ENCODE measurements around the gene FAM83D.

FAM83D gene, protein sequence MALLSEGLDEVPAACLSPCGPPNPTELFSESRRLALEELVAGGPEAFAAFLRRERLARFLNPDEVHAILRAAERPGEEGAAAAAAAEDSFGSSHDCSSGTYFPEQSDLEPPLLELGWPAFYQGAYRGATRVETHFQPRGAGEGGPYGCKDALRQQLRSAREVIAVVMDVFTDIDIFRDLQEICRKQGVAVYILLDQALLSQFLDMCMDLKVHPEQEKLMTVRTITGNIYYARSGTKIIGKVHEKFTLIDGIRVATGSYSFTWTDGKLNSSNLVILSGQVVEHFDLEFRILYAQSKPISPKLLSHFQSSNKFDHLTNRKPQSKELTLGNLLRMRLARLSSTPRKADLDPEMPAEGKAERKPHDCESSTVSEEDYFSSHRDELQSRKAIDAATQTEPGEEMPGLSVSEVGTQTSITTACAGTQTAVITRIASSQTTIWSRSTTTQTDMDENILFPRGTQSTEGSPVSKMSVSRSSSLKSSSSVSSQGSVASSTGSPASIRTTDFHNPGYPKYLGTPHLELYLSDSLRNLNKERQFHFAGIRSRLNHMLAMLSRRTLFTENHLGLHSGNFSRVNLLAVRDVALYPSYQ

DNA sequence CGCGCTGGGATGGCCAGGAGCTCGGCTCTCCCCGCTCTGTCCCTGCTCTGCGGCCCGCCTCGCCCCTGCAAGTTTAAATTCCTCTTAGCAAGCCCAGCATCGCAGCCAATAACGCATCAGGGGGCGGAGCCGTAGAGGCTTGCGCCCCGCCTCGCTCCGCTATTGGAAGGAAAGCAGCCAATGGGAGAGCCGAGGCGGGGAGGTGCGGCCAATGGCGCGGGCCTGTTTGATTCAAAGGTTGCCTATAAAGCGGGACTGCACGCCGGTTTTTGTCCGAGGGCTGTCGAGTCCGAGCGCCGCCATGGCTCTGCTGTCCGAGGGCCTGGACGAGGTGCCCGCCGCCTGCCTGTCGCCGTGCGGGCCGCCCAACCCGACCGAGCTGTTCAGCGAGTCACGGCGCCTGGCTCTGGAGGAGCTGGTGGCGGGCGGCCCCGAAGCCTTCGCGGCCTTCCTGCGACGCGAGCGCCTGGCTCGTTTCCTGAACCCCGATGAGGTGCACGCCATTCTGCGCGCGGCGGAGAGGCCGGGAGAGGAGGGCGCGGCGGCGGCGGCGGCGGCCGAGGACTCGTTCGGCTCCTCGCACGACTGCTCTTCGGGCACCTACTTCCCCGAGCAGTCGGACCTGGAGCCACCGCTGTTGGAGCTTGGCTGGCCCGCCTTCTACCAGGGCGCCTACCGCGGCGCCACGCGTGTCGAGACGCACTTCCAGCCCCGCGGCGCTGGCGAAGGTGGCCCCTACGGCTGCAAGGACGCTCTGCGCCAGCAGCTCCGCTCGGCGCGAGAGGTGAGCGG is at the start of gene FAM83D:
FAM83D (plus strand) TSS at position 276 of the 792 bp plus-strand sequence; CDS start at position 302, 26 bp downstream.
- DNase-seq (ENCODE audit: low read depth, low spot score) = peak; percentile 93

DNA sequence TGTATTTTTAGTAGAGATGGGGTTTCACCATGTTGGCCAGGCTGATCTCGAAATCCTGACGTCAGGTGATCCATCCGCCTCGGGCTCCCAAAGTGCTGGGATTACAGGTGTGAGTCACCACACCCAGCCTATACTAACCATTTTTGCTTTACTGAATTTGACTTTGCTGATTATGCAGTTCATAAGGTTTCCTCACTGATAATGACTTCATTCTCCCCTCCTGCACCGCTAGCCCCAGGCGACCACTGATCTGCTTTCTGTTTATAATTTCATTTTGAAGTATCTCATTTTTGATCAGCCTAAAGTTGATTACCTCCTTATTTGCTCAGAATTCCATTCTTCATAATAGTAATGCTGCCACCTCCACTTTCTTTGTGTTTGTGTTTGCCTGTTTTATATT is 48.7 kb upstream of the FAM83D start:
- DNase-seq (ENCODE audit: low read depth, low spot score) = no peak

DNA sequence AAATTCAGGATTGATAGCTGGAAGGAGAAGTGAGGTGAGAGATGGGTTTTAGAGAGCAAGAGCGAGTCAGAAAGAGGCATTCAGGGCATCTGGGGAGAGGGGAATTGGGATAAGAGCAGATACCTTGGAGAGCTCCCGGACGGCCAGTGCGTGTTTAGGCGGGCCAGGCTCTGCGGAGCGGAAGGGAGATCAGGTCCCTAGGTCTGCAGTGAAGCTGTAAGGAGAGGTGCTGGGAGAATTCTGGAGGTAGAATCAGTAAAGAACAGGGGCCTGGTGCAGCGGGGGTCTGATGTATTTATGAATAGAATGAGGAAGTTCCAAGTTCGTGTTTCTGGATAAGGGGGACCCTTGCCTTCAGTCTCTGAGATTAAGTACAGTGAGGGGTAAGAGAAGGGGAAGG is 47.4 kb upstream of the FAM83D start:
- DNase-seq (ENCODE audit: low read depth, low spot score) = no peak

DNA sequence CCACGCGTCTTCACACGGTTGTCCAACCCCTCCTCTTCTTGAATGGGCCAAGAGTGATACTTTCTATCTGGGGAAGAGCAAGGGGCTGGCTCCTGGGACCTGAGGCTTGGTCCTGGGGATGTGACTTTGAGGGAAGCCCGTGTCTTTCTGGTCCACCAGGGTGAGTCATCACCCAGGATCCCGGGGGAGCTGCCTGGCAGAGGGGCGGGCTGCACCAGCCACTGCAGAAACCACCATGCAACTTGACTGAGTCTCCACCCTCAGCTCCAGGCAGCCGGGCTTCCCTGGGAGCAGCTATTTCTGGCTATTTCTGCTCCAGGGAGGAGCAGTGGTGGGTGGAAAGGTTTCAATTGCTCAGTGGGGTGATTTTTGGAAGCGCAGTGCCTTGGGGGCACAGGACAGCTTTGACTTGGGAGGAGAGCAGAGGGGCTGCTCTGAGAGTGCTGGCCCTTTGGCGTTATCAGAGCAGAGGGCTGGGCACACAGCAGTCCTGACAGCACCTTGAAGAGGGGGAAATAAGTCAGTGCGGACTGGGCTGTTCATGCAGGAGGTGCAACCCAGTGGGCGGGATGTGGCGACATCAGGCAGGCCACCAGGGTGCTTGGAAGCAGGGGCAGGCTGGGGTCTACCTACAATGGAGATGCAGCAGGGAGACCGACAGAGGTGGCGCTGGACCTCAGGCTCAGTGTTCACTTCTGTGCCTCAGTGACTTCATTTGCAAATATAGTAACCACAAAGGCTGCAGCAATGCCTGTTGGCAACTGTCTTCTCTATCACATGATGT is 45.1 kb upstream of the FAM83D start:
- DNase-seq (ENCODE audit: low read depth, low spot score) = no peak

DNA sequence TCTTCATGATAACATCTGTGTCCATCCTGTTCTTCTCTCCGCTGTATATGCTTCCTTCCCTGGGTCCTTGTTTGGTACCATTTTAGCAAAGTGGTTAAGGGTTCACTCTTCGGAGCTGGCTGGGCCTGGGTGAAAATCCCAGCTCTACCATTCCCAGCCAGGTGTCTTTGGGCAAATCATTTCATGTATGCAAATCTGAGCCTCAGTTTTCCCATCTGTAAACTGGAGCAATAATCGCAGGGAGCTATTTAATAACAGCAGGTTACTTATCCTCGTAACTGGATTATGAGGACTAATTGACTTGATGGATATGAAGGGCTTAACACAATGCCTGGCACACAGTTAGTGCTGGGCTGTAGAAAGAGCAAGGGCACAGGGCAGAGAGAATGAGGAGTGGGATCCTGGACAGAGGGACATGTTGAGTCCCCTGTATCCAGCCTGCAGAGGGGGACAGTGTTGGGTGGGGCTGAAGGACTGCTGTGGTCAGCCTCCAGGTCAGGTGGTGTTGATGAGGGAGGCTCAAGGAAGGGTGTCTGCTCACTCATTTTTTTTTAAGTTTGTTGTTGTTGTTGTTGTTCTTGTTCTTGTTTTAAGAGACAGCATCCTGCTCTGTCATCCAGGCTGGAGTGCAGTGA is 44.3 kb upstream of the FAM83D start:
- DNase-seq (ENCODE audit: low read depth, low spot score) = no peak

DNA sequence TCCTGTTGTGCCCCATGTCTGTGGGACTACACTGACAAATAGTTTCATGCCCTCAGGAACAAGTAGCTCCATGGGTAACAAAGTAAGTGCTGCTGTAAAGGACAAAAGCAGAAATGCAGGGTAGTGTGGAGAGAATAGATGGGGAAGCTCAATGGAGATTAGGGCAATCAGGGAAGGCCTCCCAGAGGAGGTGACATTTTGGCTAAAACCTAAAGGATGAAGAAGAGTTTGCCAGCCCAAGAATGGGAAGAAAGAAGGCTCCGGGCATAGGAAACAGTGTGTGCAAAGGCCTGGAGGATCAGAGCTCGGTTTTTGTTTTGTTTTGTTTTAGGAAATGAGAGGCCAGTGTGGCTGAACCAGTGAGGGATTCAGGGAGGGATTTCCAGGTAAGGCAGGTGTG is 43.6 kb upstream of the FAM83D start:
- no peak for DNase-seq (ENCODE audit: low read depth, low spot score)

DNA sequence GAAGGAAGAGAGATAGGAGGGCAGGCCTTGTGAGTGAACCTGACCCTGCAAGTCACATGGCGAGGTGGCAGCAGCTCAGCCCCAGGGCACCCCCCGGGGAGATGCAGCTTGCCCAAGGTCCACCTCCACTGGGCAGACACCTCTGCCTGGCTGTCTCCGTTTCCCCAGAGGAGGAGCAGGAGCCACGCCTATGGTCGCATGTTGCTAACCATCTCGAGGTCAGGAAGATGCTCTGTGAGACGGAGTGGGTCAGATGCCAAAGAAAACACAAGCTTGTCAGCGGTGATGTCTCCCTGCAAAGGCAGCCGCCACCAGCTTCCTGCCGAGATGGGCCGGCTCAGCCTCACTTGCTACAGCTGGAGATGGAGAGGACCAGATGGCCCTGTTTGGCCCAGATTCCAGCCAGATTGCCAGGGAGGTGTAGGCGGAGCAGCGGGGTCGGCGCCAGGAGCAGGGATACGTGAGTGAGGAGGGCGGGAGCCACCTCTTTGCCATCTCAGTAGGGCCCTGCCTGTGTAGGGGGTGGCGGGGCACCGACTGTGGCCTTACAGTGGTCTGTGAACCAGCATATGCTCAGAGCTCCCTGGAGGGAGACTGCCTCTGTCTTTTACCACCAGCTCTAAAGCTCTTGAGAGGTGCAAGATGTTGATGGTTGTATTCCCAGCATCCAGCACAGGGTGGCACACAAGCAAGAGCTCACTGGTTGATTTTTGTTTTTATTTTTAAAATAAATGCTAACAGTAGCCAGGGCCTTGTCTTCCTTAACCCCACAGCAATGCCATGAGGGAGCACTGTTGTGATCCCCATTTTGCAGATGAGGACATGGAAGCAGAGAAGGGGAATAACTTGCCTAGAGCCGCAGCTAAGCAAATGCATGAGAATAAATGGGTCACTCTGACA is 42.9 kb upstream of the FAM83D start:
- no peak for DNase-seq (ENCODE audit: low read depth, low spot score)

DNA sequence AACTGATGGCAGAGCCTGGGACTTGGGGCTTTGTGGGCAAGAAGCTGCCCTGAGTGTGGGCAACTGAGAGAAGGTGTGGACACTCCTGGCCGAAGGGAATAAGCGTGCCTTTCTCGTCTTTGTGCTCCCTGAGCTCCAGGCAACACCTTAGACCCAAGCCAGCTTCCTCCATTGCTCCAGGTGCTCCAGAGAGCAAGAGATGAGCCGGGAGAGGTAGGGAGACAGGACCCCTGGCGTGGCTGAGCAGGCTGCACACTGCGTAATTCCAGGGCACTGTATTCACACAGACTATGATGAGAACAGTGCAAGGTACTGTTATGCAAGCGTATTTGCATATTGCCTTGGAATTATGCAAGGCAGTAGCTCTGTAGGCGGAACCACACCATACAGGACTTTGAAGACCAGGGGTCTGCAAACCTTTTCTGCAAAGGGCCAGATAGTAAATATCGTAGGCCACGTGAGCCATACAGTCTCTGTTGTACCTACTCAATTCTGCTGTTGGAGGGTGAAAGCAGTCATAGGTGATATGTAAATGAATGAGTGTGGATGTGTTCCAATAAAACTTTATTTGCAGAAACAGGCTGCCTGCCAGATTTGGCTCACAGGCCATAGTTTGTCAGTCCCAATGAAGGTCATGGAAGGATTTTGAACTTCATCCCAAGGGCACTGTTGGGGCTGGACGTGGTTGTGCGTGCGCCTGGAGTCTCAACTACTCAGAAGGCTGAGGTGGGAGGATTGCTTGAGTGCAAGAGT is 42.1 kb upstream of the FAM83D start:
- no peak for DNase-seq (ENCODE audit: low read depth, low spot score)

DNA sequence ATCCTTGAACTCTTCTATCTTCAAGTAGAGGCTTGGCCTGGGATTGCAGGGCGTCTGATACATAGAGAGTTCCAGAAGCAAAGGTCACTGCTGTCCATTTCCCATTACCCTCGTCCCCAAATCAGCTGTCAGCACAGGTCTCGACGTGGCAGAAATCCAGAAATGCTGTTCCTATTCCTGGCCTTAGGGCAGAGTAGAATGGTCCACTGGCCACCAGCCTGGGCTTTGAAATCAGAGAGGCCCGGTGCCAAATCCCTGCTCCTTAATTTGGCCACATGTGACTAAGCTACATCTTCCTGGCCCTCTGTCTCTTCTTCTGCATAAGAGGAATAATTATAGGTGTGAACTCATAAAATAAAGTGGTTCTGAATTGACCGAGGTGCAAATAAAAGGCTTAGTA is 40.9 kb upstream of the FAM83D start:
- no peak for DNase-seq (ENCODE audit: low read depth, low spot score)

DNA sequence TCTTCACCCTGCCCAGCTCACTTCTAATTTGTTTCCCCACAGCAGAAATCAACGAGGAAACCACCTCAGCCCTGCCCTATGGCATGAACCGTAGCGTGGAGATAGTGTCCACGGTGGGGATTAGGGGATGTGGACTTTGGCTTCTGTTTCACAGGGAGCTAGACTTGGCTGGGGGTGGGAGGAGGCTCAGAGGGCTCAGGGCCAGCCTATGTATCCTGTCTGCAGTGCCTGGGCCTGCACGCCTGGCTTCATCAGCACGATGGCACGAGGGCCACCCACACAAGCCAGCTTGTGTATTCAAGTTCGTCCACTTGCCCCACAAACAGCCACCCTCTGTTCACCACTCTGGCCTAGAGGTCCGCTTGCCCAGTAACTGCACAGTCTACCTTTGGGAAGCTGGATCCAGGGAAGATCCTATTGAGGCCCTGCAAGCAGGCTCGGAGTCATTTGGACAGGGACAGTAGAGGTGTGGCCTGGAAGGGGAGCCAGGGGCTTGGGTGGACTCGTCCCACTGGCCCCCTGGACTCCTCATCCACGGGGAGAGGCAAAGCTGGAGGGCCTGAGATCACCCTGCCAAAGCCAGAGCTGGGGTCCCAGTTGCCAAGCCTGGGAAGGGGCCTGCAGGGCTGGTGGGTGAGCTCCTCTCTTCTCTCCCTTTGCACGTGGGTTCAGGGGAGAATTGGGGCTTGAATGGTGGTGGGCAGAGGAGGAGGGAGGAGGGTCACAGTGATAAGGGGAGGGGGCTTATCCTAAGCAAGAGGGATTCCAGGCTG is 38.0 kb upstream of the FAM83D start:
- no peak for DNase-seq (ENCODE audit: low read depth, low spot score)

DNA sequence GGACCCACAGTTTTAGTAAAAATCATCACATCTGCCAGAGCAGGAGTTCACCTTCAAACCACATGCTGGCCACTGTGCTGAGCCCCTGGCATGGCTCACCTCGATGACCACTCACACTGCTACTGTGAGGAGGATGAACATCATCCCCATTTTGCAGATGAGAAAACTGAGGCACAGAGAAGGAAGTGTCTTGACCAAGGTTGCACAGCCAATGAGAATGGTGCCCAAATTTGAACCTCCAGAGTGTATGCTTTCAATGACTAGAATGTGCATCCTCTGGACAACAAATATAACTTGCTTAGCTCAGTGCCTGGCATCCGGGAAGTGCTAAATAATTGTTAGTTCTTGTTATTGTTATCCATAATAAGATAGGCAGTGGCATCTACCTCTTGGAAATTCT is 37.2 kb upstream of the FAM83D start:
- no peak for DNase-seq (ENCODE audit: low read depth, low spot score)

DNA sequence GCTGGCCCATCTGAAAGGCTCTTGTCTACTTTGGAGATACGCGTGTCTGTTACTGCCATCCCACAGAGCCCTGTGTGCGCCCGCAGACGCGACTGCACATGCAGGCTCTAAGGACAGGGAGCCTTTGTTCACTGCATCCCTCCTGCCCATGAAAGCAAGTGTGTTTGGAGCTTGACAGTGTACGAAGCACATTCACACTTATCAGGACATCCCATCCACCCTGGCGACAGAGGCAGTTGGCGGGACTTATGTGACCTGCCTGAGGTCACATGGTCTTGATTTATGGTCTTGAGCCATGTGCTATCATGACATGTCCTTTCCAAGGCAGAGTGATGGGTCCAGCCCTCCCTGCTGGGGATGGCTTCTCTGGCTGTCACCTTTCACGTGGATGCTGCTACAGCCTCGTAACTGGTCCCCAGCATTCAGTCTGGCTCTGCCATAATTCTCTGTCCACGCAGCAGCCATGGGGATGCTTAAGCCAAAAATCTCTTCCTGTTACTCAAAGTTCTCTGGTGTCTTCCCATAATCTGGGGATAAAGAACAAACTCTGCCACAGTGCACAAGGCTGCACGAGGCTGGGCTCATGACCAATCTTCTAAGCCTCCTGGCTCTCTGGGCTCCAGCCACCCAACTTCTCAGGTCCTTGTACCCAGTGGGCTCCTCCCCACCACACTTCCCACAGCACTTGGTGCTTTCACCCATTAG is 36.3 kb upstream of the FAM83D start:
- DNase-seq (ENCODE audit: low read depth, low spot score) = no peak

DNA sequence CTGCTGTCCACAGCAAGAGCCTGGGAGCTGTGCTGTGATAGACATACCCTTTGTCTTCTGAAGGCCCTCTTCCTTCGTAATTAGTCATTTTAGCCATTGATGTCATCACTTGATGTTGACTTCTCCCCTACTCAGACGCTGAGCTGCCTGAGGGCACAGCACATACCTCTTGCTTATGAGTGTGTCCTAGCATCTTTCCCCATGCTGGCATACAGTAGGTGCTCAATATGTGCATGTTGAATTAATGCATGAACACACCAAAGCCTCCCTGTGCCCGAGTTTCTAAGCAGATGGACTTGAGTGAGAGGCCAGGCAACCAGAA is 35.8 kb upstream of the FAM83D start:
- no peak for DNase-seq (ENCODE audit: low read depth, low spot score)

DNA sequence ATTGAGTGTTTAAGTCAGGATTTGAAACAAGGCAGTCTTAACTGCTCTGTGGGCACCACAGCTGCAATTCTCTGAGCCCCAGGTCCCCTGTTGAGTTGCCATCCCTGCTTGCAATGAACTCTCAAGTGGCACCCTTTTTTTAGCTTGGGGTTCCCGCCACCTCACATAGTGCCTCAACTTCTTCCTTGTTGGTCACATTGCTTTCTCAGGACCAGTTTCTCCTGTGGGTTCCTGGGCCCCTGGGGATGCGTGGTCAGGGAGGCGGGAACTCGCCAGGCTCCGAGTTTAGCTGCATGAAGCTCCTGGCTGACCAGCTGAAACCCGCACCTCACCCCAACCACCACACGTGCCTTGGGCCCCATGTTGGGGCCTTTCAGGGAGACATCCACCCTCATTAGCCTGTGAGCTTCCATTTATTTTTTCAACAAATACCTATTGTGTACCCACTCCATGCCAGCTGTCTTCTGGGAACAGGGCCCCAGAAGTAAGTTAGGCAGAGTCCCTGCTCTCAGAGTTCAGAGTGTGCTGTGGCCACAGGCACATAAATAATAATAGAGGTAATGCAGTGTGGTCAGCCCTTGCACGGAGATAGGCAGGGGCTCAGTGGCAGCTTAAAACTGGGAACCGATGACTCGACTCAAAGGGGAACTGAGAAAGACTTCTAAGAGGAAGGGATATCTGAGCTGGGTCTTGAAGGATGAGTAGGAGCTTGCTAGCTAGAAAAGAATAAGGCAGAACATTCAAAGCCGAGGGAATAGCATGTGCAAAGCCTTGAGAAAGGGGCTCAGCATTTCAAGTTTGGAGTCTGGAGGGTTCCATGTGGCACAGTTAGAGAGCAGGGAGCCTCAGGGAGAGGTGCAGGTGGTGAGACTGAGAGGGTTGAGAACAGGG is 33.9 kb upstream of the FAM83D start:
- no peak for DNase-seq (ENCODE audit: low read depth, low spot score)

DNA sequence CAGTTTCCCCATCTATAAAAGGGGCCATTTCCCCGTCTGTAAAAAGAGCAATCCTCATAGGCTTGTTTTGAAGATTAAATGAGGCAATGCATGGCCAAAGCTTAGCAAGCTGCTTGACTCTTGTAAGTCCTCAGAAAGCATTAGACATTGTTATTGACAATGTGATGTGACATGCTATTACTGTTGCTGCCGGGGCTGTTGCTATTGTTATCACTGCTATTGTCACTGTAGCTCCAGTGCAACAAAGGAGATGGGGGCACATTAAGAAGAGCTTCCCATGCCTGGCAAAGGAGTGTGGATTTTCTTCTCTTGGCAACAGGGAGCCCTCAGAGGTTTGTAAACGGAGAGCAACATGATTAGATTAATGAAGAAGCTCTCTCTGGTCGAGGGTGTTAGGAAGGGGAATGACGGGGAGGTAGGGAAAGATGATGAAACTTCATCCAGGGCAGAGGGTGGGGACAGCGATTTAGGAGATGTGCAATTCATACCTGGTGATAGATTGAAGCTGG is 33.1 kb upstream of the FAM83D start:
- no peak for DNase-seq (ENCODE audit: low read depth, low spot score)

DNA sequence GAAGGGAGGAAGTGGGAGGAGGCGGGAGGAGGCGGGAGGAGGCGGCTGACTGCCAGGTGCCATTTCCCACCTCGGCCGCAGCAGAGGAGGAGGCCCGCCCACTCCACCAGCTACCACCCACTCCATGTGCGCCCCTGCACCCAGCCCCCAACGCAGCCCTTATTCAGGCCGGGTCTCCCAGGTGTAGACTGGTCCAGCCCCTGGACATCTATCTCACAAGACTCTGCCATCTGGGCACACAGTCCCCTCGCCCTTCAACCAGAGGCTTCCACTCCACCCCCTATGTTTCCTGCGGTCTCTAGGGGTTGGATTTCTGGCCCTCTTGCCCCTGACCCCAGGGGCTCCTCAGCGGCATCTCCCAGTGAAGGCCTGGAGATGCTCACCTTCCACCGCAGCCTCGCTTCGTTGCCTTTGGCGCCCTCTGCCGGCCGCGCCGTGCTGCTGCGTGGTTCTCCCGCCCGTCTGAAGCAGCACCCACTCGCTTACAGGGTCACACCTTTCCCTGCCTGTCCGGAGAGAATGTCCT is 32.6 kb upstream of the FAM83D start:
- no peak for DNase-seq (ENCODE audit: low read depth, low spot score)

Measured in smooth muscle cell of the brain vasculature (primary cell).